ENCODE results near the gene KIF16B. TPM values are rescaled to one million over a fixed set of nuclear protein-coding genes. Genes with fewer than 3 reads are reported as not detected.

Gene KIF16B
- total RNA-seq, 1 donor from 2014 or later: 19.0 TPM

GRCh38 chr20:16553101-16553500, 20.1 kb downstream of the KIF16B start:
- no peak for TF ChIP-seq CTCF (IDR thresholded peaks at IDR 0.05; ENCODE audit: insufficient read depth, low read length, severe bottlenecking)
- DNase-seq (ENCODE audit: low read depth) (no peak), FAIRE-seq (no peak)

GRCh38 chr20:16552015-16552414, 21.2 kb downstream of the KIF16B start:
- no peak for DNase-seq (ENCODE audit: low read depth)
- H3K36me3 ChIP-seq (ENCODE audit: control insufficient read depth, insufficient read depth, low read length): no peaks in the 10 kb centered on the region
- TF ChIP-seq CTCF (IDR thresholded peaks at IDR 0.05; ENCODE audit: insufficient read depth, low read length, severe bottlenecking): no peak
- no peak overlapping the region for H3K4me3 ChIP-seq (ENCODE audit: low read depth, low read length)
- no peaks in the 10 kb centered on the region for H3K27me3 ChIP-seq (ENCODE audit: control insufficient read depth, insufficient read depth, low read length)
- FAIRE-seq: no peak

More at GRCh38 chr20:16553101-16553500, 20.1 kb downstream of the KIF16B start:
- H3K4me3 ChIP-seq (ENCODE audit: low read depth, low read length): no peak overlapping the region
- no peaks in the 10 kb centered on the region for H3K36me3 ChIP-seq (ENCODE audit: control insufficient read depth, insufficient read depth, low read length)
- no peaks in the 10 kb centered on the region for H3K27me3 ChIP-seq (ENCODE audit: control insufficient read depth, insufficient read depth, low read length)

GRCh38 chr20:16551607-16552006, 21.6 kb downstream of the KIF16B start:
- no peak for DNase-seq (ENCODE audit: low read depth)
- no peak for TF ChIP-seq CTCF (IDR thresholded peaks at IDR 0.05; ENCODE audit: insufficient read depth, low read length, severe bottlenecking)
- no peak overlapping the region for H3K4me3 ChIP-seq (ENCODE audit: low read depth, low read length)
- no peaks in the 10 kb centered on the region for H3K27me3 ChIP-seq (ENCODE audit: control insufficient read depth, insufficient read depth, low read length)
- no peak for FAIRE-seq
- no peaks in the 10 kb centered on the region for H3K36me3 ChIP-seq (ENCODE audit: control insufficient read depth, insufficient read depth, low read length)

- no peaks in the 10 kb centered on the region for H3K36me3 ChIP-seq (ENCODE audit: control insufficient read depth, insufficient read depth, low read length)
- no peak for DNase-seq (ENCODE audit: low read depth)
- H3K27me3 ChIP-seq (ENCODE audit: control insufficient read depth, insufficient read depth, low read length): no peaks in the 10 kb centered on the region
- H3K4me3 ChIP-seq (ENCODE audit: low read depth, low read length): no peak overlapping the region
- no peak for TF ChIP-seq CTCF (IDR thresholded peaks at IDR 0.05; ENCODE audit: insufficient read depth, low read length, severe bottlenecking)
- FAIRE-seq: no peak
Measured at GRCh38 chr20:16548068-16548672, 25.1 kb downstream of the KIF16B start.

- no peak for TF ChIP-seq CTCF (IDR thresholded peaks at IDR 0.05; ENCODE audit: insufficient read depth, low read length, severe bottlenecking)
- no peaks in the 10 kb centered on the region for H3K27me3 ChIP-seq (ENCODE audit: control insufficient read depth, insufficient read depth, low read length)
- no peaks in the 10 kb centered on the region for H3K36me3 ChIP-seq (ENCODE audit: control insufficient read depth, insufficient read depth, low read length)
- no peak for DNase-seq (ENCODE audit: low read depth)
- FAIRE-seq: no peak
- H3K4me3 ChIP-seq (ENCODE audit: low read depth, low read length): no peak overlapping the region
Measured at GRCh38 chr20:16544949-16545348, 28.3 kb downstream of the KIF16B start.

GRCh38 chr20:16542477-16542876, 30.8 kb downstream of the KIF16B start:
- TF ChIP-seq CTCF (IDR thresholded peaks at IDR 0.05; ENCODE audit: insufficient read depth, low read length, severe bottlenecking): no peak
- Histone ChIP-seq H3K27me3 (ENCODE audit: control insufficient read depth, insufficient read depth, low read length) (no peaks in the 10 kb centered on the region), H3K36me3 (ENCODE audit: control insufficient read depth, insufficient read depth, low read length) (peaks cover 3% of the 10 kb centered on the region), H3K4me3 (ENCODE audit: low read depth, low read length) (no peak overlapping the region)
- DNase-seq (ENCODE audit: low read depth): no peak
- no peak for FAIRE-seq

Measured in bronchial epithelial cell (primary cell).